Measurements from ENCODE around the gene SGTA. TPM values are rescaled to one million over a fixed set of nuclear protein-coding genes. Genes with fewer than 3 reads are reported as not detected.

Gene SGTA
- total and polyA plus RNA-seq, 2 of the 13 experiments (the other 11 are each of a cell fraction or from before 2014, with no cell fraction given) = 43.9 to 47.4 TPM

- TF ChIP-seq EEA1 (CRISPR knock-in tag; IDR thresholded peaks at IDR 0.05; ENCODE audit: borderline replicate concordance) = no peak
- no peak for TF ChIP-seq PITX1 (CRISPR knock-in tag; IDR thresholded peaks at IDR 0.05)
- TF ChIP-seq ZC3H4 (CRISPR knock-in tag; IDR thresholded peaks at IDR 0.05; ENCODE audit: borderline replicate concordance) = no peak
- no peak for TF ChIP-seq SAFB2 (CRISPR knock-in tag; IDR thresholded peaks at IDR 0.05; ENCODE audit: borderline replicate concordance, low read depth)
- no peak for TF ChIP-seq TAF15 (IDR thresholded peaks at IDR 0.05; ENCODE audit: low read depth, low read length, poor library complexity, severe bottlenecking)
- TF ChIP-seq SRF (IDR thresholded peaks at IDR 0.05; ENCODE audit: low read depth, low read length) = no peak
- 0 out of 2 replicates have a peak, but pooled peaks have one; percentile 31 for TF ChIP-seq HOXA5 (CRISPR knock-in tag; IDR thresholded peaks at IDR 0.05)
- no peak for TF ChIP-seq ZNF550 (CRISPR knock-in tag; IDR thresholded peaks at IDR 0.05; ENCODE audit: borderline replicate concordance)
- peak; percentile 59; the same call in 1 of the 2 replicates for TF ChIP-seq RXRB (CRISPR knock-in tag; IDR thresholded peaks at IDR 0.05; ENCODE audit: borderline replicate concordance)
- TF ChIP-seq RNF219 (CRISPR knock-in tag; IDR thresholded peaks at IDR 0.05) = no peak
- TF ChIP-seq ZBTB46 (CRISPR knock-in tag; IDR thresholded peaks at IDR 0.05; ENCODE audit: borderline replicate concordance) = no peak
- peak; percentile 48; the same call in 1 of the 2 replicates for TF ChIP-seq ARID4A (CRISPR knock-in tag; IDR thresholded peaks at IDR 0.05; ENCODE audit: borderline replicate concordance)
- TF ChIP-seq SUZ12 (IDR thresholded peaks at IDR 0.05; ENCODE audit: low read depth, low read length) = no peak
- TF ChIP-seq TCF7 (IDR thresholded peaks at IDR 0.05; ENCODE audit: low read depth) = no peak
- no peak for TF ChIP-seq HNRNPL (IDR thresholded peaks at IDR 0.05; ENCODE audit: low read depth, low read length)
- no peak for TF ChIP-seq ZNF12 (CRISPR knock-in tag; IDR thresholded peaks at IDR 0.05)
- TF ChIP-seq ZNF441 (CRISPR knock-in tag; IDR thresholded peaks at IDR 0.05; ENCODE audit: borderline replicate concordance) = no peak
Observed at GRCh38 chr19:2775556-2776430, 7.3 kb downstream of the SGTA start (continued).

Measured in HepG2 (cell line).